Glutamatergic neuron (in vitro differentiated cells): ENCODE measurements around the gene CKB. TPM values are rescaled to one million over a fixed set of nuclear protein-coding genes. Genes with fewer than 3 reads are reported as not detected.

Experiments
- DNase-seq: peaks from one replicate; pipeline ENCODE4 v3.0.0; 2022
- H3K27ac Mint-ChIP-seq: one replicate; pipeline ENCODE4 v1.8.0; 2020; ENCODE audit warnings: mild to moderate bottlenecking, mixed read lengths, inconsistent platforms; ENCODE audit not compliant: unreplicated experiment
- H3K27me3 Mint-ChIP-seq: one replicate; pipeline ENCODE4 v1.8.0; 2020; ENCODE audit warnings: mild to moderate bottlenecking, moderate library complexity, mixed read lengths, inconsistent platforms; ENCODE audit not compliant: unreplicated experiment
- H3K36me3 Mint-ChIP-seq: one replicate; pipeline ENCODE4 v1.8.0; 2020; ENCODE audit warnings: mild to moderate bottlenecking, mixed read lengths, inconsistent platforms; ENCODE audit not compliant: unreplicated experiment
- H3K4me1 Mint-ChIP-seq: one replicate; pipeline ENCODE4 v1.8.0; 2020; ENCODE audit warnings: mild to moderate bottlenecking, low read depth, mixed read lengths, inconsistent platforms; ENCODE audit not compliant: unreplicated experiment
- H3K4me3 Mint-ChIP-seq: one replicate; pipeline ENCODE4 v1.8.0; 2020; ENCODE audit warnings: mild to moderate bottlenecking, mixed read lengths, inconsistent platforms; ENCODE audit not compliant: unreplicated experiment
- H3K9me3 Mint-ChIP-seq: one replicate; pipeline ENCODE4 v1.8.0; 2020; ENCODE audit warnings: mild to moderate bottlenecking, moderate library complexity, mixed read lengths, inconsistent platforms; ENCODE audit not compliant: unreplicated experiment
- CTCF ChIP-seq: fragments of 200-600 bp; sonication (generic); IDR thresholded peaks from one replicate; pipeline ENCODE4 v1.5.0; 2021; ENCODE audit not compliant: partially characterized antibody, unreplicated experiment
- total RNA-seq: library from RNA; stranded (reverse); fragmentation: NEBNext Ultra II Directional; extraction: Animal tissue kit (Norgen Biotek cat#: 25700); gene quantifications from one replicate; pipeline ENCODE4 v1.2.1, GENCODE V29; 2021; ENCODE audit not compliant: unreplicated experiment

CKB gene
- total RNA-seq, 1 donor from 2014 or later, result 2,561 TPM

- Mint-ChIP-seq H3K27me3 (peaks cover 2% of the 10 kb centered on the region), H3K27ac (no peak overlapping the region), H3K4me1 (no peaks in the 10 kb centered on the region), H3K9me3 (peaks cover 2% of the 10 kb centered on the region), H3K4me3 (no peak overlapping the region), H3K36me3 (no peaks in the 10 kb centered on the region)
- TF ChIP-seq CTCF, result no peak
- no peak for DNase-seq
These were observed 46.6 kb downstream of the CKB start for GRCh38 chr14:103476065-103476464.

GRCh38 chr14:103474893-103475292, 47.7 kb downstream of the CKB start:
- no peaks in the 10 kb centered on the region for H3K4me1 Mint-ChIP-seq
- peaks cover 2% of the 10 kb centered on the region for H3K27me3 Mint-ChIP-seq
- TF ChIP-seq CTCF, result no peak
- H3K36me3 Mint-ChIP-seq, result no peaks in the 10 kb centered on the region
- no peak overlapping the region for H3K27ac Mint-ChIP-seq
- no peak overlapping the region for H3K4me3 Mint-ChIP-seq
- H3K9me3 Mint-ChIP-seq, result peaks cover 4% of the 10 kb centered on the region
- no peak for DNase-seq

- Mint-ChIP-seq H3K4me1 (no peaks in the 10 kb centered on the region), H3K4me3 (no peak overlapping the region), H3K36me3 (no peaks in the 10 kb centered on the region), H3K27me3 (peaks cover 4% of the 10 kb centered on the region), H3K27ac (peak overlapping the region; percentile 6), H3K9me3 (peaks cover 4% of the 10 kb centered on the region)
- no peak for TF ChIP-seq CTCF
- DNase-seq, result no peak
These were observed 49.7 kb downstream of the CKB start for GRCh38 chr14:103472939-103473338.

Other genes with a start within 250 kb of the CKB start
- gene EIF5, start 188.6 kb downstream of the CKB start, total RNA-seq, result 232 TPM
- gene MARK3, start 137.4 kb downstream of the CKB start, total RNA-seq, result 110 TPM
- gene TRMT61A, start 6.4 kb upstream of the CKB start, total RNA-seq, result 7.8 TPM
- gene BAG5, start 39.8 kb upstream of the CKB start, total RNA-seq, result 34.4 TPM
- gene COA8, start 40.1 kb upstream of the CKB start, total RNA-seq, result 54.9 TPM
- gene KLC1, start 106.4 kb upstream of the CKB start, total RNA-seq, result 975 TPM
- gene XRCC3, start 192.6 kb upstream of the CKB start, total RNA-seq, result 4.5 TPM
- gene ZFYVE21, start 193.0 kb upstream of the CKB start, total RNA-seq, result 49.1 TPM